ENCODE results near the gene RUSC1.

Gene RUSC1

GRCh38 chr1:155320661-155321617 is at the start of gene RUSC1:
Gene RUSC1 (plus strand): TSS chr1:155320894. CDS start chr1:155321774, 880 bp downstream.
- H3K9me3 ChIP-seq (ENCODE audit: control insufficient read depth, insufficient read depth, low read depth, low read length), result no peaks in the 10 kb centered on the region
- peak within 1 kb of the TSS; percentile 13; the same call in 1 of the 2 replicates for H3K27ac ChIP-seq (ENCODE audit: extremely low read depth, low read depth, low read length)
- H3K4me1 ChIP-seq (ENCODE audit: control insufficient read depth, insufficient read depth, low read length), result 0 out of 2 replicates have a peak, but pooled peaks cover 3% of the 10 kb centered on the region
- peaks cover 13 to 60% of the 10 kb centered on the region in 2 experiments; a peak in 2 of 3 replicates for H3K36me3 ChIP-seq (ENCODE audit: control insufficient read depth in 2 of 2, insufficient read depth in 1 of 2, low read length in 2 of 2)
- no peak for TF ChIP-seq PRDM6 (tag by site-specific recombination; IDR thresholded peaks at IDR 0.05)
- TF ChIP-seq ZNF292 (tag by site-specific recombination; IDR thresholded peaks at IDR 0.05; ENCODE audit: borderline replicate concordance, low read depth), result no peak
- TF ChIP-seq BCL11B (tag by site-specific recombination; IDR thresholded peaks at IDR 0.05; ENCODE audit: low read depth), result no peak
- TF ChIP-seq PRDM2 (tag by site-specific recombination; IDR thresholded peaks at IDR 0.05; ENCODE audit: borderline replicate concordance), result no peak
- TF ChIP-seq ZBTB1 (tag by site-specific recombination; IDR thresholded peaks at IDR 0.05), result no peak
- 0 out of 2 replicates have a peak, but pooled peaks have one; percentile 5 for TF ChIP-seq GLIS2 (tag by site-specific recombination; IDR thresholded peaks at IDR 0.05)
- no peak for TF ChIP-seq ZNF239 (tag by site-specific recombination; IDR thresholded peaks at IDR 0.05)
- TF ChIP-seq ZNF639 (tag by site-specific recombination; IDR thresholded peaks at IDR 0.05), result no peak
- TF ChIP-seq ZNF624 (tag by site-specific recombination; IDR thresholded peaks at IDR 0.05), result no peak
- TF ChIP-seq SCRT2 (tag by site-specific recombination; IDR thresholded peaks at IDR 0.05), result no peak
- TF ChIP-seq ZNF341 (tag by site-specific recombination; IDR thresholded peaks at IDR 0.05; ENCODE audit: low read depth), result 0 out of 2 replicates have a peak, but pooled peaks have one; percentile 9
- TF ChIP-seq TSHZ1 (tag by site-specific recombination; IDR thresholded peaks at IDR 0.05; ENCODE audit: borderline replicate concordance), result no peak
- TF ChIP-seq KLF8 (tag by site-specific recombination; IDR thresholded peaks at IDR 0.05), result peak; percentile 60; the same call in 1 of the 2 replicates
- H3K4me3 ChIP-seq (ENCODE audit: low read depth, low read length), result no peak within 1 kb of the TSS
- POLR2A ChIA-PET, result interaction anchor here (0.8 to 4.4 kb wide), 6 partner anchors 7 to 242 kb away, joined by 3 to 32 read pairs (median 3); partner anchors contain the start of genes ASH1L and CLK2
- CTCF ChIA-PET, result interaction anchor here (0.6 to 8.4 kb wide), 6 partner anchors 11 to 235 kb away, joined by 3 to 77 read pairs (median 3); no protein-coding TSS in a partner anchor
